Keratinocyte (primary cell): ENCODE data around the gene EZH2. TPM values are rescaled to one million over a fixed set of nuclear protein-coding genes. Genes with fewer than 3 reads are reported as not detected.

ENCODE experiments used
- DNase-seq: peaks from one replicate; pipeline ENCODE4 v3.0.0-alpha.2; 2011; ENCODE audit warnings: low read depth, missing footprints, low spot score
- FAIRE-seq: peaks from 2 replicates; lab custom pipeline; 2011; peaks lifted over from hg19 to GRCh38; lab: Jason Lieb, UNC
- H2AFZ ChIP-seq: 2 replicates; pipeline ENCODE4 v1.6.0; 2012; ENCODE audit warnings: low read length, control low read depth, inconsistent platforms; ENCODE audit not compliant: control insufficient read depth
- H3K27ac ChIP-seq: 2 replicates; pipeline ENCODE4 v1.5.1; 2011; ENCODE audit warnings: low read length; ENCODE audit not compliant: control insufficient read depth, insufficient read depth
- H3K27me3 ChIP-seq: 3 replicates; pipeline ENCODE4 v1.6.0; 2011; ENCODE audit warnings: low read length; ENCODE audit not compliant: control insufficient read depth, insufficient read depth; ENCODE audit errors: extremely low read depth
- H3K36me3 ChIP-seq, 2 experiments: 2 replicates in 1 of 2; 3 replicates in 1 of 2; pipeline ENCODE4 v1.5.1; 2011; ENCODE audit warnings: low read length in 2 of 2, mild to moderate bottlenecking in 1 of 2; ENCODE audit not compliant: control insufficient read depth in 2 of 2, insufficient read depth in 2 of 2; ENCODE audit errors: extremely low read depth in 1 of 2
- H3K4me1 ChIP-seq: 3 replicates; pipeline ENCODE4 v1.5.1; 2011; ENCODE audit warnings: low read length; ENCODE audit not compliant: control insufficient read depth, insufficient read depth; ENCODE audit errors: extremely low read depth
- H3K4me2 ChIP-seq: 3 replicates; pipeline ENCODE4 v1.6.0; 2011; ENCODE audit warnings: low read depth, low read length; ENCODE audit not compliant: control insufficient read depth, insufficient read depth; ENCODE audit errors: extremely low read depth
- H3K4me3 ChIP-seq, 3 experiments: fragments of 200-600 bp in 1 of 3; sonication (generic) in 1 of 3; 2 replicates in 2 of 3; 3 replicates in 1 of 3; pipeline ENCODE4 v1.5.1; 2011 to 2016; ENCODE audit warnings: low read length in 3 of 3, mild to moderate bottlenecking in 3 of 3, control low read depth in 2 of 3, inconsistent platforms in 1 of 3, low read depth in 1 of 3, mixed read lengths in 1 of 3, mixed run types in 1 of 3, moderate library complexity in 1 of 3; ENCODE audit not compliant: control insufficient read depth in 2 of 3, insufficient read depth in 2 of 3; ENCODE audit errors: extremely low read depth in 1 of 3
- H3K79me2 ChIP-seq: 2 replicates; pipeline ENCODE4 v1.6.0; 2012; ENCODE audit warnings: low read length; ENCODE audit not compliant: control insufficient read depth, insufficient read depth
- H3K9ac ChIP-seq: 3 replicates; pipeline ENCODE4 v1.6.0; 2011; ENCODE audit warnings: low read length; ENCODE audit not compliant: control insufficient read depth, insufficient read depth; ENCODE audit errors: extremely low read depth
- H3K9me1 ChIP-seq: 3 replicates; pipeline ENCODE4 v1.6.0; 2011; ENCODE audit warnings: low read length; ENCODE audit not compliant: control insufficient read depth, insufficient read depth; ENCODE audit errors: extremely low read depth
- H3K9me3 ChIP-seq: 2 replicates; pipeline ENCODE4 v1.5.1; 2012; ENCODE audit warnings: low read depth, low read length; ENCODE audit not compliant: control insufficient read depth
- H4K20me1 ChIP-seq: 3 replicates; pipeline ENCODE4 v1.6.0; 2011; ENCODE audit warnings: low read length; ENCODE audit not compliant: control insufficient read depth, insufficient read depth; ENCODE audit errors: extremely low read depth
- EZH2 ChIP-seq: IDR thresholded peaks from one replicate; pipeline ENCODE4 v1.6.1; 2012; ENCODE audit warnings: inconsistent platforms, mild to moderate bottlenecking, low read length, moderate library complexity
- dilution Hi-C: fragments of 300-500 bp; cut with MboI; formaldehyde crosslinking; loops from one replicate; pipeline ENCODE4 v1.7.0; 2020; ENCODE audit warnings: low sequenced_read_pairs; ENCODE audit not compliant: extremely low pct_ligation_motif_present
- polyA plus RNA-seq, 5 experiments: library from polyadenylated mRNA; depleted of rRNA in 3 of 5; stranded (reverse) in 3 of 5; stranded (forward) in 1 of 5; unstranded in 1 of 5; fragments of >200 nt; gene quantifications; 1 replicate in 1 of 5; 2 replicates in 3 of 5; 3 replicates in 1 of 5; pipeline versions ENCODE4 v1.2.1 to v1.2.3, GENCODE V29; 2011 to 2012; ENCODE audit warnings: missing spikeins in 2 of 5, low read depth in 1 of 5, low replicate concordance in 1 of 5
- TF ChIP-seq, protein P1 (sequence below), 3 experiments: IDR thresholded peaks in 1 of 3; conservative IDR thresholded peaks in 1 of 3; optimal IDR thresholded peaks in 1 of 3; 2 replicates in 2 of 3; 3 replicates in 1 of 3; pipeline versions ENCODE3 to v1.5.1; 2011; ENCODE audit warnings: low read length in 3 of 3, mild to moderate bottlenecking in 3 of 3, moderate library complexity in 2 of 3, control low read depth in 1 of 3, inconsistent platforms in 1 of 3; ENCODE audit not compliant: insufficient read depth in 2 of 3; ENCODE audit errors: extremely low read depth in 1 of 3

Gene EZH2
- polyA plus RNA-seq, 1 donor (not counting 4 experiments of a cell fraction or from before 2014, with no cell fraction given), result 16.0 TPM

DNA sequence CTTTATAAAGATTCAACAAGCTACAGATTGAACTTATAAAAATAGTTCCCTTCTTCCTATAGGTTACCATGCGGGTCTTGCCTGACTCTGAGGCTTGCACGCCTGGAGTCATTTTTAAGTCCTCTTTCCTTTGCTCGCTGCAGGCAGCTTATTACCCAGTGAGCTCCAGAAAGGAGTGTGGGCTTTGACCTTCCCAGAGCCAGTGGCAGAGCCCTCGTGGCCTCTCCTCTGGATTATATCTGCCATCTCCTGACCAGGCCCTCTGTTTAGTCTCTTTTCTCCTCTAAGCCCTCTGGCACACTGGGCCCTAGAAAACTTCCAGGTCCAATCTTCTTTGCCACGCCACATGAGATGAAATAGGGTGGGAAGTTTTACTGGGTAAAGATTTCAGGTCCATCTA, 39.9 kb upstream of the EZH2 start:
- Histone ChIP-seq H3K4me1 (no peaks in the 10 kb centered on the region), H2AFZ (no peak overlapping the region), H3K27me3 (no peaks in the 10 kb centered on the region), H3K4me3 (no peak overlapping the region), H3K9me3 (no peaks in the 10 kb centered on the region), H3K79me2 (no peaks in the 10 kb centered on the region), H3K4me2 (no peak overlapping the region), H3K27ac (no peak overlapping the region), H3K9me1 (no peaks in the 10 kb centered on the region), H4K20me1 (no peaks in the 10 kb centered on the region), H3K36me3 (no peaks in the 10 kb centered on the region), H3K9ac (no peak overlapping the region)
- dilution Hi-C loops, result no loop called here
- no peak for DNase-seq
- no peak for FAIRE-seq
- TF ChIP-seq, protein P1, sequence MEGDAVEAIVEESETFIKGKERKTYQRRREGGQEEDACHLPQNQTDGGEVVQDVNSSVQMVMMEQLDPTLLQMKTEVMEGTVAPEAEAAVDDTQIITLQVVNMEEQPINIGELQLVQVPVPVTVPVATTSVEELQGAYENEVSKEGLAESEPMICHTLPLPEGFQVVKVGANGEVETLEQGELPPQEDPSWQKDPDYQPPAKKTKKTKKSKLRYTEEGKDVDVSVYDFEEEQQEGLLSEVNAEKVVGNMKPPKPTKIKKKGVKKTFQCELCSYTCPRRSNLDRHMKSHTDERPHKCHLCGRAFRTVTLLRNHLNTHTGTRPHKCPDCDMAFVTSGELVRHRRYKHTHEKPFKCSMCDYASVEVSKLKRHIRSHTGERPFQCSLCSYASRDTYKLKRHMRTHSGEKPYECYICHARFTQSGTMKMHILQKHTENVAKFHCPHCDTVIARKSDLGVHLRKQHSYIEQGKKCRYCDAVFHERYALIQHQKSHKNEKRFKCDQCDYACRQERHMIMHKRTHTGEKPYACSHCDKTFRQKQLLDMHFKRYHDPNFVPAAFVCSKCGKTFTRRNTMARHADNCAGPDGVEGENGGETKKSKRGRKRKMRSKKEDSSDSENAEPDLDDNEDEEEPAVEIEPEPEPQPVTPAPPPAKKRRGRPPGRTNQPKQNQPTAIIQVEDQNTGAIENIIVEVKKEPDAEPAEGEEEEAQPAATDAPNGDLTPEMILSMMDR (optimal IDR thresholded peaks at IDR 0.05 in 1 of 3, IDR thresholded peaks at IDR 0.05 in 1 of 3, conservative IDR thresholded peaks at IDR 0.05 in 1 of 3; ENCODE audit: extremely low read depth in 1 of 3, insufficient read depth in 2 of 3, low read length in 3 of 3), result no peak
- no peak for TF ChIP-seq EZH2

DNA sequence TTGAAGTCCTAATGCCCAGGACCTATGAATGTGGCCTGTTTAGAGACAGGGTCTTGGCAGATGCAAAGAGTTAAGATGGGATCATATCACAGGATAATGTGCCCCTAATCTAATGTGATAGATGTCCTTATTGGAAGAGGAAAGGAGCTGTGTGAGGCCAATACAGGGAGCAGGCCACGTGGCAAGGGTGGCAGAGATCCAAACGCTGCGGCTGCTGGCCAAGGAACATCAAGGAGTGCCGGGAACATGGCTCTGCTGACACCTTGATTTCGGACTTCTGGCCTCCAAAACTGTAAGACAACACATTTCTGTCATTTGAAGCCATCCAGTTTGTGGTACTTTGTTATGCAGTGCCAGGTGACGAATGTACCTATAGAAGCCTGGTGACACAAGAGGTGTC, 37.7 kb upstream of the EZH2 start:
- Histone ChIP-seq H3K9me1 (no peaks in the 10 kb centered on the region), H3K27ac (no peak overlapping the region), H3K9me3 (no peaks in the 10 kb centered on the region), H3K36me3 (no peaks in the 10 kb centered on the region), H3K9ac (no peak overlapping the region), H3K79me2 (no peaks in the 10 kb centered on the region), H3K4me1 (no peaks in the 10 kb centered on the region), H3K4me2 (no peak overlapping the region), H3K4me3 (no peak overlapping the region), H2AFZ (no peak overlapping the region), H4K20me1 (no peaks in the 10 kb centered on the region), H3K27me3 (no peaks in the 10 kb centered on the region)
- DNase-seq, result no peak
- dilution Hi-C loops, result no loop called here
- no peak for FAIRE-seq
- TF ChIP-seq, protein P1 (optimal IDR thresholded peaks at IDR 0.05 in 1 of 3, IDR thresholded peaks at IDR 0.05 in 1 of 3, conservative IDR thresholded peaks at IDR 0.05 in 1 of 3; ENCODE audit: extremely low read depth in 1 of 3, insufficient read depth in 2 of 3, low read length in 3 of 3), result no peak
- TF ChIP-seq EZH2, result no peak
